ENCODE measurements around the gene ARPC5. TPM values are rescaled to one million over a fixed set of nuclear protein-coding genes. Genes with fewer than 3 reads are reported as not detected.
"Not testable (repeated sequence)": the region's sequence is repeated elsewhere in the genome, so short reads cannot be mapped to it uniquely, and the experiment has no call there.

Gene ARPC5
- total RNA-seq, result 26.1 TPM

DNA sequence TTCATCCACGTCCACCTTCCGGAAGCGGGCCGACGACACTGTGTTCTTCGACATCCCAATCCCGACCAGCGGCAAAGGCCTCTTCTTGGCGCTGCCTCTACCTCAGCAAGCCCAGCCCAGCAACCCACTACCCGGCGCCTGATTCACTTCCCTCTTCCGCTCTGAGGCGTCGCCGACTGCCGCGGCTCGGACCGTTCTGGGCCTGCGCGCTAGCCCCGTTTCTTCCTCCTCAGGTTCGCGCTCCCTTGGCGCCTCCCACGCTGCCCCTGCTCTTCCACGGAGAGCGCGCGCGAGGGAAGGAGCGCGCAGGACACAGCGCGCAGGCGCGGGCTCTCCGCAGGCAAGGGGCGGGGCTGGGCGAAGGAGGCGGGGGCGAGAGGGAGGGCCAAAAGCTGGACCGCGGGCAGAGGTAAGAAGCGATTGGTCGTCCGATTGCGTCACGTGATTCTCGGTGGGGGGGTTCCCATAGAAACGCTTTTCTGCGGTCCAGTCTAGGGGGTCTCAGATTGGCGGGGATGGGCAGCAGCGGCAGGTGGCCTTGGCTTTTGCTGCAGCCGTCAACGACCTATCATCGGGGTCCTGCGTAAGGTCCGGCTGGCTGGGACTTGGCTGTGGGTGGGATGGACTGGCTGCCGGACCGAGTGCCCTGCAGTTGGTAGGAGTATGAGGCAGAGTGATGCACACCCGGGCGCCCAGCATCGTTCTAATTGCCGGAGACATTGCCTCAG lies at the start of gene ARPC5:
TSS of gene ARPC5 (minus strand) at position 178 of the 728 bp plus-strand sequence. CDS start at position 54, 124 bp downstream.
- H3K27ac ChIP-seq (ENCODE audit: low read depth, low read length), result peak within 1 kb of the TSS; percentile 75
- no peaks in the 10 kb centered on the region for H3K9me3 ChIP-seq (ENCODE audit: control insufficient read depth in 3 of 3, low read length in 3 of 3)
- H3K9ac ChIP-seq (ENCODE audit: low read depth in 1 of 3, low read length in 3 of 3), result peak within 1 kb of the TSS; percentile 77 to 82 (median 82)
- H3K36me3 ChIP-seq (ENCODE audit: control insufficient read depth in 3 of 3, insufficient read depth in 3 of 3, low read length in 3 of 3), result peaks cover 0 to 2% (median 0%) of the 10 kb centered on the region in 3 donors
- H3K27me3 ChIP-seq (ENCODE audit: control insufficient read depth in 3 of 3, insufficient read depth in 3 of 3, low read length in 3 of 3), result no peaks in the 10 kb centered on the region
- peaks cover 6 to 21% (median 19%) of the 10 kb centered on the region in 3 donors for H3K4me1 ChIP-seq (ENCODE audit: control insufficient read depth in 3 of 3, insufficient read depth in 3 of 3, low read length in 3 of 3)
- H3K4me3 ChIP-seq (ENCODE audit: low read length in 3 of 3), result peak within 1 kb of the TSS; percentile 87 to 91 (median 90)

DNA sequence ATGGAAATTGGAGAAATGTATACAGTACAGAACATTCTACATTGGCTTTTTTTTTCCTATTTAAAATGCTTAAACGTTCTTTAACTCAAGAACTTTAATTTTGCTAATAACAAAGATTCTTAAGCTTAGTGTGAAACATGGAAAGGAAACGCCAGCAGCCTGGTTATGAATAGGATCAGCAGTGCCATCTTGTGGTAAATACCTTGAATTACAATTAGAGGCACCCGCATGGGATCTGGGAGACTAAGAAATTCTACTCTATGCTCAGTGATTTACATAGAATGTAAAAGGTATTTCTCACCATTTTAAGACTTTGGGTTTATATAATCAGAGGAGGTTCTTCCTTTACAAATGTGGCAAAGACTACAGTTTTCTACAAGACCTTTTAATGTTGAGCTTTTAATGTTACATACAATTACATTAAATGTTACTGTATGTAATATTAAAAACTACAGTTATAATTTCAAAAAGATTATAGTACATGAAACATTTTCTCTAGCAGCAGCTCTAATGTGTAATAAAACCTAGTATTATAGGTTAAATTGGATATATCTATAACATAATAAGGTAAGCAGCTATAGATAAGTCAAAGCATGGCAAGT lies 49.6 kb upstream of the ARPC5 start:
- H3K27ac ChIP-seq (ENCODE audit: low read depth, low read length), result no peak overlapping the region
- H3K27me3 ChIP-seq (ENCODE audit: control insufficient read depth in 3 of 3, insufficient read depth in 3 of 3, low read length in 3 of 3), result no peaks in the 10 kb centered on the region
- no peak overlapping the region for H3K9ac ChIP-seq (ENCODE audit: low read depth in 1 of 3, low read length in 3 of 3)
- H3K4me1 ChIP-seq (ENCODE audit: control insufficient read depth in 3 of 3, insufficient read depth in 3 of 3, low read length in 3 of 3), result no peaks in the 10 kb centered on the region
- no peaks in the 10 kb centered on the region for H3K9me3 ChIP-seq (ENCODE audit: control insufficient read depth in 3 of 3, low read length in 3 of 3)
- no peak overlapping the region for H3K4me3 ChIP-seq (ENCODE audit: low read length in 3 of 3)
- no peaks in the 10 kb centered on the region for H3K36me3 ChIP-seq (ENCODE audit: control insufficient read depth in 3 of 3, insufficient read depth in 3 of 3, low read length in 3 of 3)

DNA sequence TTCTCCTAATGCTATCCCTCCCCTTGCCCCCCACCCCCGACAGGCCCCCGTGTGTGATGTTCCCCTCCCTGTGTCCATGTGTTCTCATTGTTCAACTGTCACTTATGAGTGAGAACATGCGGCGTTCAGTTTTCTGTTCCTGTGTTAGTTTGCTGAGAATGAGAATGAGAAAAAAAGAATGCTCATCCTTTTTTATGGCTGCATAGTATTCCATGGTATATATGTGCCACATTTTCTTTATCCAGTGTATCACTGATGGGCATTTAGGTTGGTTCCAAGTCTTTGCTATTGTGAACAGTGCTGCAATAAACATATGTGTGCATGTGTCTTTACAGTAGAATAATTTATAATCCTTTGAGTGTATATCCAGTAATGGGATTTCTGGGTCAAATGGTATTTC lies 43.8 kb upstream of the ARPC5 start:
- not testable (repeated sequence) for H3K27ac ChIP-seq (ENCODE audit: low read depth, low read length); H3K27me3 ChIP-seq (ENCODE audit: control insufficient read depth in 3 of 3, insufficient read depth in 3 of 3, low read length in 3 of 3); H3K36me3 ChIP-seq (ENCODE audit: control insufficient read depth in 3 of 3, insufficient read depth in 3 of 3, low read length in 3 of 3); H3K4me1 ChIP-seq (ENCODE audit: control insufficient read depth in 3 of 3, insufficient read depth in 3 of 3, low read length in 3 of 3); H3K9ac ChIP-seq (ENCODE audit: low read depth in 1 of 3, low read length in 3 of 3); H3K9me3 ChIP-seq (ENCODE audit: control insufficient read depth in 3 of 3, low read length in 3 of 3); H3K4me3 ChIP-seq (ENCODE audit: low read length in 3 of 3)

DNA sequence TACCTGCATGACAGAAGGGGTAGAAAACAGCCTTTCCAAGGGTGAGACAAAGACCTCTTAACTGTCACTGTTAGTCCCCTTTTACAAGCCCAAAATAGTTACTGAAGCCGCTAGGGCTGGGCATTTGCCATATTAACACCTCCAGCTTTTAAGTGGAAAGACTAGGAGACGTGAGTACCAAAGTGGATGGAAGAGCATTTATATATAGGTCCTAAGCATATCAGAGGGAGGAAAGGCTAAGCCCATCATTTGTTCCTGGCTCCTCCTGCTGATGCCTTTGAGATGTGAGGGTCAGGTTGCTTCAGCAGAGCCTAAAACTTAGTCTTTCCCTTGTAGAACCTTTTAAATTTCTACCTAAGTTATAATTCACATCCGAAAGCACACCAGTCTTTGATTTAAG lies 43.2 kb upstream of the ARPC5 start:
- H3K27ac ChIP-seq (ENCODE audit: low read depth, low read length), result no peak overlapping the region
- peaks cover 0 to 2% (median 0%) of the 10 kb centered on the region in 3 donors for H3K4me1 ChIP-seq (ENCODE audit: control insufficient read depth in 3 of 3, insufficient read depth in 3 of 3, low read length in 3 of 3)
- H3K9ac ChIP-seq (ENCODE audit: low read depth in 1 of 3, low read length in 3 of 3), result no peak overlapping the region
- no peaks in the 10 kb centered on the region for H3K9me3 ChIP-seq (ENCODE audit: control insufficient read depth in 3 of 3, low read length in 3 of 3)
- no peaks in the 10 kb centered on the region for H3K36me3 ChIP-seq (ENCODE audit: control insufficient read depth in 3 of 3, insufficient read depth in 3 of 3, low read length in 3 of 3)
- no peaks in the 10 kb centered on the region for H3K27me3 ChIP-seq (ENCODE audit: control insufficient read depth in 3 of 3, insufficient read depth in 3 of 3, low read length in 3 of 3)
- no peak overlapping the region for H3K4me3 ChIP-seq (ENCODE audit: low read length in 3 of 3)

DNA sequence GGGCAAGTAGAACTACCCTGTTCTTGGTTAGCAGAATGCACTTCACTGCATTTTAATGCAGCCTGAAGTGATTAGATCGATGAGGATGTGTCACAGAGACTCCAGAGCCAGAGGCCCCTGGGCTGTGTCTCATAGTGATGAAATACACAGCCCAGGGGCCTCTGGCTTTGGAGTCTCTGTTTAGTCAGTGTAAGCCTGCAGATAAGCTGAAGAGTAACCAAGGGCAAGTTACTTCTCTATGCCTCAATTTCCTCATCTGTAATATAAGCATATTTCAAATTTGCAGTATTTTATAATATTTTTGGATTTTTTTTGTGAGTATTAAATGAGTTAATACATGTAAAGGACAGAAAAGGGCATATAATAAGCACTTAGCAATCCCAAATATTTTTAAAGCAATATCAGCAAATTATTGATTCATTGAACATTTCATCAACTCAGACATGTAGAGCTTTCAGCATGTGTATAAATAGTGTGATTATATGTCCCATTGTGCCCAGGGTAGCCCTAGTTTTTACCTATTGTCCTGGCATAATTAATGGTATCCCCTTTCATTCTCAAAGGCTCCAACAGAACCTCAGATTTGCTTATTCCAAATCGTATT lies 41.1 kb upstream of the ARPC5 start:
- H3K27me3 ChIP-seq (ENCODE audit: control insufficient read depth in 3 of 3, insufficient read depth in 3 of 3, low read length in 3 of 3), result no peaks in the 10 kb centered on the region
- H3K36me3 ChIP-seq (ENCODE audit: control insufficient read depth in 3 of 3, insufficient read depth in 3 of 3, low read length in 3 of 3), result no peaks in the 10 kb centered on the region
- H3K4me1 ChIP-seq (ENCODE audit: control insufficient read depth in 3 of 3, insufficient read depth in 3 of 3, low read length in 3 of 3), result peaks cover 0 to 2% (median 0%) of the 10 kb centered on the region in 3 donors
- H3K9me3 ChIP-seq (ENCODE audit: control insufficient read depth in 3 of 3, low read length in 3 of 3), result no peaks in the 10 kb centered on the region
- H3K27ac ChIP-seq (ENCODE audit: low read depth, low read length), result no peak overlapping the region
- no peak overlapping the region for H3K9ac ChIP-seq (ENCODE audit: low read depth in 1 of 3, low read length in 3 of 3)
- H3K4me3 ChIP-seq (ENCODE audit: low read length in 3 of 3), result no peak overlapping the region

DNA sequence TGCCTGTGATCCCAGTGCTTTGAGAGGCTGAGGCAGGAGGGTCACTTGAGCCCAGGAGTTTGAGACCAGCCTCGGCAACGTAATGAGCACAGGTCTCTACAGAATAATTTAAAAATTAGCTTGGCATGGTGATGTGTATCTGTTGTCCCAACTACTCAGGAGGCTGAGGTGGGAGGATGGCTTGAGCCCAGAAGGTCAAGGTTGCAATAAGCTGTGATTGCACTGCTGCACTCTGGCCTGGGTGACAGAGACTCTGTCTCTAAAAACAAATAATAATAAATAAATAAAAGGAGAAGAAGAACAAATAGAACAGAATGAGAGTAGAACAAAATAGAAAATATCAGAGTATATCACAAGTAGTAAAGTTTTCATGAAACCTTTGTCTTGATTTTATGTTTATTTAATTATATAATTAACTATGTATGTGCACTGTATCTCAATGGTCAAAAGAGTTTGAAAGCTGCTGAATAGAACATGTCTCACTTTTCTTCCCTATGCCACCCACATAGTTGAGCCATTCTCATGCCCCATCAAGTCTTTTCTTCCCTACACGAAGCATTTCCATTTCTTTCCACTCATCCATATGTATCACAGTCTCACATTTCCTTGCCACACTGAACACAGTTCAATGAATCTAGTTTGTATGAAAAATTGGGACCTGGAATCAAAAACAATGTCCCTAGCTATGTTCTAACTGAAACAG lies 40.5 kb upstream of the ARPC5 start:
- H3K27ac ChIP-seq (ENCODE audit: low read depth, low read length), result no peak overlapping the region
- H3K4me3 ChIP-seq (ENCODE audit: low read length in 3 of 3), result no peak overlapping the region
- H3K27me3 ChIP-seq (ENCODE audit: control insufficient read depth in 3 of 3, insufficient read depth in 3 of 3, low read length in 3 of 3), result no peaks in the 10 kb centered on the region
- no peaks in the 10 kb centered on the region for H3K9me3 ChIP-seq (ENCODE audit: control insufficient read depth in 3 of 3, low read length in 3 of 3)
- H3K4me1 ChIP-seq (ENCODE audit: control insufficient read depth in 3 of 3, insufficient read depth in 3 of 3, low read length in 3 of 3), result peaks cover 0 to 2% (median 0%) of the 10 kb centered on the region in 3 donors
- no peaks in the 10 kb centered on the region for H3K36me3 ChIP-seq (ENCODE audit: control insufficient read depth in 3 of 3, insufficient read depth in 3 of 3, low read length in 3 of 3)
- no peak overlapping the region for H3K9ac ChIP-seq (ENCODE audit: low read depth in 1 of 3, low read length in 3 of 3)

DNA sequence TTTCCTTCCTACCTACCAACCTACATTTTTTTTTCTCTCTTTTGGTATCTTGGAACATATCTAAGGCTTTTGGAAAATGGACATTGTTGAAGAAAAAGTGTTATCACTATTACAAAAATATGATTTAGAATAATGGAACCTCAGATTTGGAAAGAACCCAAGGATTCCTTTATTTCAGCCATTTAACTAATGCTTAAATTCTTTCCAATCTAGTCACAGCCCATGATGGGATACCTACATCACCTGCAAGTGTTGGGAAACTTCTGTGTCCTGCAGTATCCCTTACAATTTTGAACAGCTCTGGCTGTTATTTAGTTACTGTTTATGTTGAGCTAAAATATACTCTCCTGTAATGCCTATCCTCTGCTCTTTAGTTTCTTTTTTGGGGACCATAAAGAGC lies 39.8 kb upstream of the ARPC5 start:
- Histone ChIP-seq H3K27ac (ENCODE audit: low read depth, low read length) (no peak overlapping the region), H3K4me3 (ENCODE audit: low read length in 3 of 3) (no peak overlapping the region), H3K36me3 (ENCODE audit: control insufficient read depth in 3 of 3, insufficient read depth in 3 of 3, low read length in 3 of 3) (no peaks in the 10 kb centered on the region)

DNA sequence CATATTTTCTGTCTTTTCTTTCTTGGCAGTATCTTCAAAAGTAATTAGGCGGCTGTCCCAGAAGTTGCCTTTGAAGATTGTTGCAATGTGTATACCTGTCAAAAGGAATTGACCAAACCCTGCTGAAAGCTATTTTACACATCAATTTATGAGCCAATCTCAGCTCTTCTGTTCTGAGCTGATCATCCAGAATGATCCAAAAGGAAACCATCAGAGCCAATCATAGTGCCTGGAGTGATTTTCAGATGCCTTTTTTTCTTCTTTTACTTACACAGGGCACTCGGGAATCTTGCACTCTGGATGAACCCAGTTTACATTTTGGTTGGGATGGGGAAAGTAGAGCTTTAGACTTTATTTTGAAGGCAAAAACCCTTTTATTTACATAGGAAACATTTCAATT lies 39.3 kb upstream of the ARPC5 start:
- Histone ChIP-seq H3K36me3 (ENCODE audit: control insufficient read depth in 3 of 3, insufficient read depth in 3 of 3, low read length in 3 of 3) (no peaks in the 10 kb centered on the region), H3K27ac (ENCODE audit: low read depth, low read length) (no peak overlapping the region), H3K4me3 (ENCODE audit: low read length in 3 of 3) (no peak overlapping the region), H3K9me3 (ENCODE audit: control insufficient read depth in 3 of 3, low read length in 3 of 3) (no peaks in the 10 kb centered on the region), H3K9ac (ENCODE audit: low read depth in 1 of 3, low read length in 3 of 3) (no peak overlapping the region), H3K27me3 (ENCODE audit: control insufficient read depth in 3 of 3, insufficient read depth in 3 of 3, low read length in 3 of 3) (no peaks in the 10 kb centered on the region), H3K4me1 (ENCODE audit: control insufficient read depth in 3 of 3, insufficient read depth in 3 of 3, low read length in 3 of 3) (peaks cover 0 to 2% (median 0%) of the 10 kb centered on the region in 3 donors)

More for the DNA sequence above, 39.8 kb upstream of the ARPC5 start:
- Histone ChIP-seq H3K27me3 (ENCODE audit: control insufficient read depth in 3 of 3, insufficient read depth in 3 of 3, low read length in 3 of 3) (no peaks in the 10 kb centered on the region), H3K4me1 (ENCODE audit: control insufficient read depth in 3 of 3, insufficient read depth in 3 of 3, low read length in 3 of 3) (peaks cover 0 to 2% (median 0%) of the 10 kb centered on the region in 3 donors), H3K9me3 (ENCODE audit: control insufficient read depth in 3 of 3, low read length in 3 of 3) (no peaks in the 10 kb centered on the region), H3K9ac (ENCODE audit: low read depth in 1 of 3, low read length in 3 of 3) (no peak overlapping the region)

DNA sequence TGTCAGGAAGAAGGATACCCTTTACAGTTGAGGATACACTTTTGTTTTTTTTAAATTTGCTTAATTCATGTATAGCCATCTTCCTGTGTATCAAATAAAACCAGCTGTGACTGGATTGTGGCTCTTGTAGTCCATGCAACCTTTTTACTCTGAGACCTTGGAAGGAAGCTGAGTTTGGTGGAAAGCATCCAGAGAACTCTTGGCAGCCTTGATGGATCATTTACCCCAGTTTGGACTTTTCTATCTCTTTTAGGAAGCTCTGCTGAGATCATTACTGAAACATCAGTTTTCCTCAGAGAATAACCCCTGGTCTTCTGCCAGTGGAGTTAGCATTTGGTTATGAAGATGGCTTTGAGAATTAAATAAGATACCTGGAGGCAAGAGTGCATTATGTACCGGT lies 38.8 kb upstream of the ARPC5 start:
- no peaks in the 10 kb centered on the region for H3K27me3 ChIP-seq (ENCODE audit: control insufficient read depth in 3 of 3, insufficient read depth in 3 of 3, low read length in 3 of 3)
- no peaks in the 10 kb centered on the region for H3K9me3 ChIP-seq (ENCODE audit: control insufficient read depth in 3 of 3, low read length in 3 of 3)
- no peak overlapping the region for H3K9ac ChIP-seq (ENCODE audit: low read depth in 1 of 3, low read length in 3 of 3)
- no peak overlapping the region for H3K4me3 ChIP-seq (ENCODE audit: low read length in 3 of 3)
- no peak overlapping the region for H3K27ac ChIP-seq (ENCODE audit: low read depth, low read length)
- peaks cover 0 to 2% (median 0%) of the 10 kb centered on the region in 3 donors for H3K4me1 ChIP-seq (ENCODE audit: control insufficient read depth in 3 of 3, insufficient read depth in 3 of 3, low read length in 3 of 3)
- no peaks in the 10 kb centered on the region for H3K36me3 ChIP-seq (ENCODE audit: control insufficient read depth in 3 of 3, insufficient read depth in 3 of 3, low read length in 3 of 3)
